Stomach (tissue), 9 donors: ENCODE results near the gene PATL1. TPM values are rescaled to one million over a fixed set of nuclear protein-coding genes. Genes with fewer than 3 reads are reported as not detected.

Source experiments
- DNase-seq, 2 donors: peaks; one replicate each; pipeline versions ENCODE4 v3.0.0 to v3.0.0-alpha.2; 2013 to 2019
- H3K27ac ChIP-seq, 5 donors: fragments of 200-600 bp in 4 of 5; sonication (generic) in 4 of 5; one replicate each; pipeline ENCODE4 v1.5.1; 2013 to 2019; ENCODE audit warnings: mild to moderate bottlenecking in 1 of 5, moderate library complexity in 1 of 5
- H3K27me3 ChIP-seq, 3 donors: fragments of 200-600 bp; sonication (generic); one replicate each; pipeline ENCODE4 v1.5.1; 2017 to 2019; ENCODE audit warnings: mixed run types in 1 of 3
- H3K36me3 ChIP-seq, 4 donors: fragments of 200-600 bp; sonication (generic); 1 replicate in 3 of 4; 2 replicates in 1 of 4; pipeline ENCODE4 v1.5.1; 2016 to 2019
- H3K4me1 ChIP-seq, 4 donors: fragments of 200-600 bp; sonication (generic); one replicate each; pipeline ENCODE4 v1.5.1; 2016 to 2019
- H3K4me3 ChIP-seq, 4 donors: fragments of 200-600 bp; sonication (generic) in 3 of 4; one replicate each; pipeline ENCODE4 v1.5.1; 2016 to 2019; ENCODE audit warnings: mild to moderate bottlenecking in 1 of 4
- H3K9me3 ChIP-seq, 4 donors: fragments of 200-600 bp; sonication (generic); one replicate each; pipeline ENCODE4 v1.5.1; 2016 to 2019
- EP300 ChIP-seq: sonication (generic); formaldehyde crosslinking; IDR thresholded peaks from one replicate; pipeline ENCODE4 v1.6.1; 2017; ENCODE audit warnings: antibody characterized with exemption
- POLR2A ChIP-seq, 4 donors: fragments of 450-650 bp; IDR thresholded peaks; one replicate each; pipeline ENCODE4 v1.6.1; 2016; ENCODE audit warnings: antibody characterized with exemption in 4 of 4, control low read depth in 2 of 4, mild to moderate bottlenecking in 1 of 4, moderate library complexity in 1 of 4
- POLR2AphosphoS5 ChIP-seq, 3 donors: sonication (generic); formaldehyde crosslinking; IDR thresholded peaks; one replicate each; pipeline ENCODE4 v1.6.1; 2016; ENCODE audit warnings: antibody characterized with exemption in 3 of 3
- WGBS, 5 donors: extraction: QIAGEN DNeasy Blood & Tissue Kit in 3 of 5; methylation state at CpG; one replicate each; pipeline versions ENCODE4 v1.1.5 to v1.1.7; 2013 to 2018; 5-methylcytosine and 5-hydroxymethylcytosine counted together
- intact Hi-C: fragments of 100-400 bp; cut with DNase I; formaldehyde crosslinking; loops from one replicate; pipeline ENCODE4 v1.15.1; 2023; ENCODE audit warnings: low total_unique reads
- polyA plus RNA-seq, 3 donors: library from polyadenylated mRNA; stranded (reverse); fragments of 200-250 nt; gene quantifications; one replicate each; pipeline ENCODE4 v1.2.3, GENCODE V29; 2013
- total RNA-seq, 5 donors: library from RNA; depleted of rRNA; stranded (reverse); fragments of >200 nt; gene quantifications; one replicate each; pipeline versions ENCODE4 v1.1.0 to v1.2.3, GENCODE V29; 2014 to 2016
- TF ChIP-seq, protein P1 (sequence below), 7 experiments: fragments of 450-650 bp in 4 of 7; fragments of 200-600 bp in 3 of 7; sonication (generic) in 3 of 7; IDR thresholded peaks; one replicate each; pipeline ENCODE4 v1.5.1; 2016 to 2019; ENCODE audit warnings: antibody characterized with exemption in 7 of 7, control low read depth in 2 of 7, mild to moderate bottlenecking in 1 of 7
- donor health status: healthy with polysubstance abuse.
- donor health status: Bipolar disorder and iron deficiency.
- donor health status: healthy.

Gene PATL1
- total and polyA plus RNA-seq, 8 donors, result 7.5 to 16.7 (median 10.1) TPM

DNA sequence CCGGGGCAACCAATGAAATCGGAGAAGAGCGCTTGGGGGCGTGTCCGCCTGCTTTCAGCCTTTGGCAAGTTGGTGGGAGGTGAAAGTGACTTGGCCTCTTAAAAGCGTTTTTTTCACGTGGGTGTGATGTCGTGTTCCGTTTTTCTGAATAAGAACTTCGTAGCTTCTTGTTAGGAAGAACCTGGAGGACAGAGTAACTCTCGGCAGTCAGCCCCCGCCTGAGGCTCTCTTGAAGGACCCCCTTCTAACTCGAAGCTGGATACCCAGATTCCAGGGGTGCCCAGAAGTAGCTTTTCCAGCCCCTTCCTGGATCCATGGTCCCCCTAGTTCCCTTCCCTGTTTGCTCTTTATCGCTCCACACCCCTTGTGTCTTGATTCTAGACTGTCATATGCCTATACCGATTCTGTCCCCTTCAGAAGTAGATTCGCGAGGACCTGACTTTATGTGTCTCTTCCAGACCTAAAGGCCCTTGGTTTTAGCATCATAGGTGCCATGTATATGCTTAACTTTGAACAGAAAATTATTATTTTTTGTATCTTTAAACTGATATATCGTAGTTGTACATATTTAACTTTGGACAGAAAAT lies 52.3 kb downstream of the PATL1 start:
- peak; percentile 1 to 58 (median 40) for TF ChIP-seq POLR2AphosphoS5 (IDR thresholded peaks at IDR 0.05)
- TF ChIP-seq, protein P1, sequence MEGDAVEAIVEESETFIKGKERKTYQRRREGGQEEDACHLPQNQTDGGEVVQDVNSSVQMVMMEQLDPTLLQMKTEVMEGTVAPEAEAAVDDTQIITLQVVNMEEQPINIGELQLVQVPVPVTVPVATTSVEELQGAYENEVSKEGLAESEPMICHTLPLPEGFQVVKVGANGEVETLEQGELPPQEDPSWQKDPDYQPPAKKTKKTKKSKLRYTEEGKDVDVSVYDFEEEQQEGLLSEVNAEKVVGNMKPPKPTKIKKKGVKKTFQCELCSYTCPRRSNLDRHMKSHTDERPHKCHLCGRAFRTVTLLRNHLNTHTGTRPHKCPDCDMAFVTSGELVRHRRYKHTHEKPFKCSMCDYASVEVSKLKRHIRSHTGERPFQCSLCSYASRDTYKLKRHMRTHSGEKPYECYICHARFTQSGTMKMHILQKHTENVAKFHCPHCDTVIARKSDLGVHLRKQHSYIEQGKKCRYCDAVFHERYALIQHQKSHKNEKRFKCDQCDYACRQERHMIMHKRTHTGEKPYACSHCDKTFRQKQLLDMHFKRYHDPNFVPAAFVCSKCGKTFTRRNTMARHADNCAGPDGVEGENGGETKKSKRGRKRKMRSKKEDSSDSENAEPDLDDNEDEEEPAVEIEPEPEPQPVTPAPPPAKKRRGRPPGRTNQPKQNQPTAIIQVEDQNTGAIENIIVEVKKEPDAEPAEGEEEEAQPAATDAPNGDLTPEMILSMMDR (IDR thresholded peaks at IDR 0.05), result no peak
- DNase-seq, result no peak
- peak overlapping the region; percentile 95 to 99 (median 97) for H3K27ac ChIP-seq
- peaks cover 32 to 45% (median 36%) of the 10 kb centered on the region in 4 donors for H3K4me1 ChIP-seq
- no peaks in the 10 kb centered on the region for H3K9me3 ChIP-seq
- peak overlapping the region; percentile 46 to 77 (median 50) for H3K4me3 ChIP-seq
- no peaks in the 10 kb centered on the region for H3K27me3 ChIP-seq
- WGBS, 5 donors, result 8 to 12% (median 10%) methylated on average over 18 of the region's 18 CpGs
- H3K36me3 ChIP-seq, result no peaks in the 10 kb centered on the region
- intact Hi-C loops, result no loop called here

DNA sequence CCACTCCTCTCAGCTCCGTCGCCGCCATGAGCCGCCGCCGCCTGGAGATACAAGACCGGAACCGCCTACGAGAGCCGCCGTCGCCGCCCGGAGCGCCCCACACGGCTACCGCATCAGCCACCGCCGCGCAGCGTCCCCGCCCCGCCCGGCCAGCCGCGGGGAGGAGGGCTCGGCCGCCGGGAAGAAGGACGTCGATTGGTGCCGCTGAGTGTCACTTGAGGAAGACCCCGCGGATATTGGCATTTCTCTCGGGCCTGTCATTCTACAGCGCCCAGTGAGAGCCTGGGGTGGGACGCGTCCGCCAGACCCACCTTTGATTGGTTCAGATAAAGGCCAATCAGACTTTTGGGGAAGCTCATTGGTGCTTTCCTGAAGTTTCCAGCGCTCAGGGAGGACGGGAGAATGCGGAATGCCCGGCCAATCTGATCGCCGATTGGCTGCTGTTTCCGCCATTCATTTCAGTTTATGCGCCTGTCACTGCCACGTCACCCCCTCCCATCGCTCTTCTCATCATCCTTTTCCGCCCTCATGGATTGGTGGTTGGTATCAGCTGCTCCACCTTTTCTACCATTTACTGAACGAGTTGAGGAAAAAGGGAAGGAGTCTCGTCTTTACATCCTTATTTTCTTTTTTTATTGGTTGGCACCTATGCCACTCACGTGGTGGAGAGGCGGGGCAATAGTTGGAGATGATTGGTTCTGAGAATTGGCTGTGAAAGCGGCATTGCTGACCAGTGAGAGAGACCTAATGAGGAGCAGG lies 53.0 kb downstream of the PATL1 start, which contains the start of gene OSBP:
Gene OSBP, minus strand, starts transcription at position 138 of the 759 bp plus-strand sequence. Its CDS starts 110 bp downstream, at position 28.
- Histone ChIP-seq H3K4me1 (peaks cover 36 to 52% (median 42%) of the 10 kb centered on the region in 4 donors), H3K4me3 (peak within 1 kb of the TSS; percentile 71 to 93 (median 80)), H3K9me3 (no peaks in the 10 kb centered on the region), H3K27me3 (no peaks in the 10 kb centered on the region), H3K36me3 (no peaks in the 10 kb centered on the region), H3K27ac (peak within 1 kb of the TSS; percentile 95 to 100 (median 98))
- DNase-seq, result peak; percentile 99 to 100
- intact Hi-C loops, result no loop called here
- peak; percentile 43 to 90 (median 87) for TF ChIP-seq POLR2AphosphoS5 (IDR thresholded peaks at IDR 0.05)
- TF ChIP-seq POLR2A (IDR thresholded peaks at IDR 0.05), result peak in 1 of 4 donors; percentile 29
- TF ChIP-seq EP300, result no peak
- TF ChIP-seq, protein P1 (IDR thresholded peaks at IDR 0.05), result peak in 1 of 7 experiments; percentile 10
- WGBS, 5 donors, result 0% methylated on average over 21 to 55 of the region's 55 CpGs

DNA sequence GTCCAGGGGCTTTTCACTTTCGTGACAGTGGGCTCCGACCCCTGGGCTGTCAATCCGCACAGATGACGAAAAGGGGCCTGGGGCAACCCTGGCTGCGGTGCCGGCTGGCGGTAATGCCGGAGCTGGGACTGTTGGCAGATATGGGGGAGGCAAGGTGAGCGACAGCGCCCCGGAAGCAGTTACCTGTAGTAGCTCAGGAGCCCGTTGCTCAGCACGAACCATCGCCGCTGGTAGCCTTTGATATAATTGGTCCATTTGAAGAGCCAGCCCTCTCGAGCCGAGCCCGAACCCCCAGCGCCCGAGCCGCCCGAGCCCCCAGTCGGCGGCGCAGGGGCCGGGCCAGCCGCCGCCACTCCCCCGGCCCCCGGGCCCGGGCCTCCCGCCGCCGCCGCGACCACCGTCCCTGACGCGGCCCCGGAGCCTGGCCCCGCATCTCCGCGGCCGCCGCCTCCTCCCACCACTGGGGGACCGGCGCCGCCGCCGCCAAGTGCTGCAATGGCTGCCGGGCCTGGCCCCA lies 53.7 kb downstream of the PATL1 start:
- intact Hi-C loops, result no loop called here
- TF ChIP-seq EP300 (no peak), POLR2A (IDR thresholded peaks at IDR 0.05) (no peak), POLR2AphosphoS5 (IDR thresholded peaks at IDR 0.05) (no peak)
- TF ChIP-seq, protein P1 (IDR thresholded peaks at IDR 0.05), result no peak

More for the DNA sequence above, 53.7 kb downstream of the PATL1 start:
- Histone ChIP-seq H3K4me1 (peaks cover 36 to 58% (median 47%) of the 10 kb centered on the region in 4 donors), H3K9me3 (no peaks in the 10 kb centered on the region), H3K36me3 (peaks cover 0 to 6% (median 3%) of the 10 kb centered on the region in 4 donors), H3K27me3 (no peaks in the 10 kb centered on the region), H3K27ac (peak overlapping the region; percentile 93 to 100 (median 98)), H3K4me3 (peak overlapping the region; percentile 71 to 93 (median 80))
- peak; percentile 72 to 84 for DNase-seq
- WGBS, 5 donors, result 0 to 2% (median 1%) methylated on average over 12 to 51 of the region's 51 CpGs
